ENCODE results near the gene ADAM21.
A peak's percentile ranks its signal among the peaks of the same experiment; 100 is the strongest.
"Not testable (repeated sequence)": the region's sequence is repeated elsewhere in the genome, so short reads cannot be mapped to it uniquely, and the experiment has no call there.

ADAM21 gene

GRCh38 chr14:70451874-70452273 is at the start of gene ADAM21:
TSS of gene ADAM21 (plus strand) at chr14:70452174. CDS start at chr14:70457500, 5,326 bp downstream.
- no peak for DNase-seq (ENCODE audit: low spot score)

GRCh38 chr14:70403335-70403734 is 48.6 kb upstream of the ADAM21 start:
- not testable (repeated sequence) for DNase-seq (ENCODE audit: low spot score)

- DNase-seq (ENCODE audit: low spot score): not testable (repeated sequence)
These were observed 45.8 kb upstream of the ADAM21 start for GRCh38 chr14:70406216-70406615.

GRCh38 chr14:70407621-70408020 is 44.4 kb upstream of the ADAM21 start:
- no peak for DNase-seq (ENCODE audit: low spot score)

- no peak for DNase-seq (ENCODE audit: low spot score)
These were observed 36.2 kb upstream of the ADAM21 start for GRCh38 chr14:70415788-70416187.

GRCh38 chr14:70416338-70416724 is 35.6 kb upstream of the ADAM21 start:
- no peak for DNase-seq (ENCODE audit: low spot score)

GRCh38 chr14:70416725-70417349 is 35.1 kb upstream of the ADAM21 start, which contains the start of gene SYNJ2BP:
TSS of gene SYNJ2BP (minus strand) at chr14:70417090. CDS start at chr14:70416963, 127 bp downstream.
- DNase-seq (ENCODE audit: low spot score): peak; percentile 88

GRCh38 chr14:70419270-70419931 is 32.6 kb upstream of the ADAM21 start:
- not testable (repeated sequence) for DNase-seq (ENCODE audit: low spot score)

- DNase-seq (ENCODE audit: low spot score): no peak
These were observed 29.4 kb upstream of the ADAM21 start for GRCh38 chr14:70422538-70422937.

- DNase-seq (ENCODE audit: low spot score): no peak
These were observed 26.6 kb upstream of the ADAM21 start for GRCh38 chr14:70425354-70425753.

GRCh38 chr14:70426555-70426954 is 25.4 kb upstream of the ADAM21 start:
- not testable (repeated sequence) for DNase-seq (ENCODE audit: low spot score)

GRCh38 chr14:70436867-70437266 is 15.1 kb upstream of the ADAM21 start:
- DNase-seq (ENCODE audit: low spot score): no peak

- no peak for DNase-seq (ENCODE audit: low spot score)
These were observed 10.3 kb upstream of the ADAM21 start for GRCh38 chr14:70441641-70442040.

- no peak for DNase-seq (ENCODE audit: low spot score)
These were observed 9.2 kb upstream of the ADAM21 start for GRCh38 chr14:70442750-70443149.

- DNase-seq (ENCODE audit: low spot score): no peak
These were observed 3.2 kb upstream of the ADAM21 start for GRCh38 chr14:70448633-70449340.

GRCh38 chr14:70454731-70455130 is 2.8 kb downstream of the ADAM21 start:
- DNase-seq (ENCODE audit: low spot score): no peak

GRCh38 chr14:70468731-70469130 is 16.8 kb downstream of the ADAM21 start:
- DNase-seq (ENCODE audit: low spot score): no peak

- not testable (repeated sequence) for DNase-seq (ENCODE audit: low spot score)
These were observed 19.0 kb downstream of the ADAM21 start for GRCh38 chr14:70470863-70471563.

- no peak for DNase-seq (ENCODE audit: low spot score)
These were observed 20.5 kb downstream of the ADAM21 start for GRCh38 chr14:70472253-70473159.

GRCh38 chr14:70473825-70474224 is 21.9 kb downstream of the ADAM21 start:
- DNase-seq (ENCODE audit: low spot score): no peak

- not testable (repeated sequence) for DNase-seq (ENCODE audit: low spot score)
These were observed 23.5 kb downstream of the ADAM21 start for GRCh38 chr14:70475459-70475858.
